ENCODE measurements around the gene SAXO1.

- TF ChIP-seq CTCF (IDR thresholded peaks at IDR 0.05; ENCODE audit: insufficient read depth, low read length) = no peak
- no peak for TF ChIP-seq GABPA (IDR thresholded peaks at IDR 0.05; ENCODE audit: low read depth)
- no peak for TF ChIP-seq POLR2AphosphoS5 (IDR thresholded peaks at IDR 0.05; ENCODE audit: low read depth)
- TF ChIP-seq SPI1 (IDR thresholded peaks at IDR 0.05; ENCODE audit: borderline replicate concordance, low read depth) = no peak
- TF ChIP-seq REST (IDR thresholded peaks at IDR 0.05; ENCODE audit: insufficient replicate concordance, low read depth) = no peak
Measured at GRCh38 chr9:19022206-19022605, 10.8 kb downstream of the SAXO1 start.

Measured in HL-60 (cell line).